Spleen (tissue), 11 donors: ENCODE results near the gene GPR15LG. TPM values are rescaled to one million over a fixed set of nuclear protein-coding genes. Genes with fewer than 3 reads are reported as not detected.
A peak's percentile ranks its signal among the peaks of the same experiment; 100 is the strongest.

Experiments
- DNase-seq: peaks from one replicate; pipeline ENCODE4 v3.0.0-alpha.2; 2020
- H3K27ac ChIP-seq, 8 donors: fragments of 200-600 bp; sonication (generic) in 7 of 8; 1 replicate in 4 of 8; 2 replicates in 4 of 8; pipeline versions ENCODE4 v1.5.0 to v1.8.0; 2016 to 2021; ENCODE audit warnings: inconsistent platforms in 4 of 8, mild to moderate bottlenecking in 4 of 8, moderate library complexity in 1 of 8
- H3K27me3 ChIP-seq, 7 donors: fragments of 200-600 bp; sonication (generic) in 6 of 7; replicated peaks in 1 of 7; 1 replicate in 4 of 7; 2 replicates in 3 of 7; pipeline versions ENCODE4 v1.5.0 to v1.8.0; 2016 to 2021; ENCODE audit warnings: inconsistent platforms in 3 of 7, mild to moderate bottlenecking in 1 of 7
- H3K36me3 ChIP-seq, 6 donors: fragments of 200-600 bp; sonication (generic) in 5 of 6; 1 replicate in 4 of 6; 2 replicates in 2 of 6; pipeline versions ENCODE4 v1.5.0 to v1.8.0; 2016 to 2021; ENCODE audit warnings: inconsistent platforms in 2 of 6
- H3K4me1 ChIP-seq, 6 donors: fragments of 200-600 bp; sonication (generic) in 5 of 6; 1 replicate in 3 of 6; 2 replicates in 3 of 6; pipeline versions ENCODE4 v1.5.0 to v1.8.0; 2016 to 2021; ENCODE audit warnings: inconsistent platforms in 3 of 6
- H3K4me3 ChIP-seq, 8 donors: fragments of 200-600 bp; sonication (generic) in 7 of 8; 1 replicate in 4 of 8; 2 replicates in 4 of 8; pipeline versions ENCODE4 v1.5.0 to v1.8.0; 2016 to 2021; ENCODE audit warnings: inconsistent platforms in 4 of 8, mild to moderate bottlenecking in 4 of 8, moderate library complexity in 2 of 8
- H3K9me3 ChIP-seq, 8 donors: fragments of 200-600 bp; sonication (generic) in 7 of 8; 1 replicate in 4 of 8; 2 replicates in 4 of 8; pipeline versions ENCODE4 v1.5.0 to v1.8.0; 2016 to 2021; ENCODE audit warnings: inconsistent platforms in 4 of 8
- CTCF ChIP-seq, 11 experiments: fragments of 200-600 bp in 7 of 11; fragments of 450-650 bp in 4 of 11; sonication (generic) in 4 of 11; IDR thresholded peaks in 8 of 11; conservative IDR thresholded peaks in 3 of 11; 1 replicate in 7 of 11; 2 replicates in 4 of 11; pipeline versions ENCODE4 v1.4.0 to v1.8.0; 2016 to 2021; ENCODE audit warnings: antibody characterized with exemption in 11 of 11, inconsistent platforms in 4 of 11, mild to moderate bottlenecking in 1 of 11
- POLR2A ChIP-seq, 3 donors: fragments of 450-650 bp; IDR thresholded peaks; one replicate each; pipeline ENCODE4 v1.5.1; 2017; ENCODE audit warnings: antibody characterized with exemption in 3 of 3, mild to moderate bottlenecking in 1 of 3
- POLR2AphosphoS5 ChIP-seq, 3 donors: sonication (generic); formaldehyde crosslinking; IDR thresholded peaks; one replicate each; pipeline ENCODE4 v1.5.1; 2017; ENCODE audit warnings: antibody characterized with exemption in 3 of 3
- WGBS, 5 donors: extraction: QIAGEN DNeasy Blood & Tissue Kit in 3 of 5; methylation state at CpG; one replicate each; pipeline versions ENCODE4 v1.1.5 to v1.1.7; 2013 to 2018; 5-methylcytosine and 5-hydroxymethylcytosine counted together
- intact Hi-C: fragments of 100-400 bp; cut with DNase I; formaldehyde crosslinking; loops from one replicate; pipeline ENCODE4 v1.15.0; 2023; ENCODE audit warnings: low total_unique reads
- polyA plus RNA-seq, 3 donors: library from polyadenylated mRNA; stranded (reverse); fragments of 200-250 nt; gene quantifications; one replicate each; pipeline ENCODE4 v1.2.1, GENCODE V29; 2013
- total RNA-seq, 7 donors: library from RNA; depleted of rRNA in 3 of 7; stranded (reverse); fragments of >200 nt in 3 of 7; fragmentation: NEBNext Ultra II Directional in 4 of 7; extraction: Animal tissue kit (Norgen Biotek cat#: 25700) in 4 of 7; gene quantifications; one replicate each; pipeline versions ENCODE4 v1.1.0 to v1.2.1, GENCODE V29; 2016 to 2021
- donor health status: healthy with polysubstance abuse.
- donor health status: DM: no; HTN: no; CAD: no; lungs with moderate emphysema.
- donor health status: DM: no; HTN: no; CAD: no.
- donor health status: Bipolar disorder and iron deficiency.
- donor health status: healthy.
- donor health status: DM: no; HTN: no; CAD: no.
- donor health status: DM: yes; HTN: yes; CAD: no.

Gene GPR15LG
- total and polyA plus RNA-seq, 10 donors = 0.16 TPM; not detected in 9

- Histone ChIP-seq H3K27me3 (peaks cover 0 to 40% (median 3%) of the 10 kb centered on the region in 7 donors), H3K4me3 (no peak overlapping the region), H3K27ac (no peak overlapping the region), H3K36me3 (no peaks in the 10 kb centered on the region), H3K4me1 (peaks cover 0 to 8% (median 1%) of the 10 kb centered on the region in 6 donors), H3K9me3 (no peaks in the 10 kb centered on the region)
- peak; percentile 47 for DNase-seq
- TF ChIP-seq POLR2AphosphoS5 (IDR thresholded peaks at IDR 0.05) (no peak), POLR2A (IDR thresholded peaks at IDR 0.05) (no peak), CTCF (IDR thresholded peaks at IDR 0.05 in 8 of 11, conservative IDR thresholded peaks at IDR 0.05 in 3 of 11) (no peak)
- intact Hi-C loops = no loop called here
- WGBS, 5 donors = 52 to 73% (median 63%) methylated on average over 2 to 3 of the region's 3 CpGs
Observed at GRCh38 chr10:84188815-84189214, 15.2 kb downstream of the GPR15LG start.

GRCh38 chr10:84190621-84191020, 17.0 kb downstream of the GPR15LG start:
- Histone ChIP-seq H3K27ac (no peak overlapping the region), H3K36me3 (no peaks in the 10 kb centered on the region), H3K4me3 (no peak overlapping the region), H3K27me3 (peaks cover 6 to 58% (median 17%) of the 10 kb centered on the region in 7 donors), H3K9me3 (no peaks in the 10 kb centered on the region), H3K4me1 (peaks cover 0 to 20% (median 18%) of the 10 kb centered on the region in 6 donors)
- 75 to 95% (median 83%) methylated on average over 3 of the region's 3 CpGs for WGBS, 5 donors
- TF ChIP-seq POLR2A (IDR thresholded peaks at IDR 0.05) (no peak), CTCF (IDR thresholded peaks at IDR 0.05 in 8 of 11, conservative IDR thresholded peaks at IDR 0.05 in 3 of 11) (no peak), POLR2AphosphoS5 (IDR thresholded peaks at IDR 0.05) (no peak)
- DNase-seq = peak; percentile 62
- intact Hi-C loops = no loop called here

- Histone ChIP-seq H3K36me3 (no peaks in the 10 kb centered on the region), H3K9me3 (no peaks in the 10 kb centered on the region), H3K27ac (no peak overlapping the region), H3K4me3 (no peak overlapping the region), H3K4me1 (peaks cover 0 to 25% (median 19%) of the 10 kb centered on the region in 6 donors), H3K27me3 (peaks cover 6 to 63% (median 20%) of the 10 kb centered on the region in 7 donors)
- intact Hi-C loops = no loop called here
- 42 to 62% (median 57%) methylated on average over 5 of the region's 5 CpGs for WGBS, 5 donors
- DNase-seq = peak; percentile 69
- no peak for TF ChIP-seq POLR2AphosphoS5 (IDR thresholded peaks at IDR 0.05)
Observed at GRCh38 chr10:84191106-84191505, 17.5 kb downstream of the GPR15LG start.

GRCh38 chr10:84193327-84193726, 19.7 kb downstream of the GPR15LG start:
- H3K27ac ChIP-seq = no peak overlapping the region
- H3K9me3 ChIP-seq = no peaks in the 10 kb centered on the region
- H3K36me3 ChIP-seq = no peaks in the 10 kb centered on the region
- H3K4me3 ChIP-seq = no peak overlapping the region
- intact Hi-C loops = no loop called here
- WGBS, 5 donors = 81 to 92% (median 85%) methylated on average over 2 of the region's 2 CpGs
- H3K4me1 ChIP-seq = peaks cover 0 to 32% (median 19%) of the 10 kb centered on the region in 6 donors
- DNase-seq = peak; percentile 51
- TF ChIP-seq POLR2A (IDR thresholded peaks at IDR 0.05) (no peak), POLR2AphosphoS5 (IDR thresholded peaks at IDR 0.05) (no peak), CTCF (IDR thresholded peaks at IDR 0.05 in 8 of 11, conservative IDR thresholded peaks at IDR 0.05 in 3 of 11) (no peak)
- H3K27me3 ChIP-seq = peaks cover 6 to 75% (median 21%) of the 10 kb centered on the region in 7 donors
